ENCODE measurements around the gene TMEM202. TPM values are rescaled to one million over a fixed set of nuclear protein-coding genes. Genes with fewer than 3 reads are reported as not detected.
"Not testable (repeated sequence)": the region's sequence is repeated elsewhere in the genome, so short reads cannot be mapped to it uniquely, and the experiment has no call there.

The TMEM202 gene
- total and polyA plus RNA-seq, 2 donors (not counting 1 experiment from before 2014, with no cell fraction given) = not detected

- Mint-ChIP-seq H3K4me3 (no peak overlapping the region), H3K27me3 (peaks cover 28% of the 10 kb centered on the region), H3K9me3 (ENCODE audit: insufficient read depth) (no peaks in the 10 kb centered on the region), H3K4me1 (no peaks in the 10 kb centered on the region), H3K27ac (no peak overlapping the region)
- Histone ChIP-seq H3K27ac (ENCODE audit: low read length in 2 of 2) (no peak overlapping the region), H3K36me3 (replicated peaks in 1 of 2; ENCODE audit: control extremely low read depth in 1 of 2, control insufficient read depth in 1 of 2, extremely low read depth in 1 of 2, insufficient read depth in 2 of 2, low read length in 1 of 2) (no peaks in the 10 kb centered on the region), H3K9me3 (ENCODE audit: control extremely low read depth in 1 of 3, control insufficient read depth in 2 of 3, insufficient read depth in 1 of 3, low read length in 2 of 3) (no peaks in the 10 kb centered on the region), H3K79me2 (ENCODE audit: control insufficient read depth, insufficient read depth, low read length) (no peaks in the 10 kb centered on the region), H3K4me3 (ENCODE audit: control extremely low read depth in 1 of 5, extremely low read depth in 1 of 5, insufficient read depth in 1 of 5, low read depth in 2 of 5, low read length in 4 of 5) (no peak overlapping the region), H4K20me1 (ENCODE audit: control insufficient read depth, insufficient read depth, low read length, poor library complexity, severe bottlenecking) (no peaks in the 10 kb centered on the region), H3K9ac (ENCODE audit: low read length) (no peak overlapping the region), H2AFZ (ENCODE audit: insufficient read depth, low read depth, low read length, poor library complexity, severe bottlenecking) (no peak overlapping the region), H3K4me1 (ENCODE audit: control insufficient read depth in 2 of 2, insufficient read depth in 2 of 2, low read length in 2 of 2) (no peaks in the 10 kb centered on the region), H3K4me2 (replicated peaks; ENCODE audit: low read depth, low read length, poor library complexity, severe bottlenecking) (no peak overlapping the region), H3K27me3 (replicated peaks in 1 of 4; ENCODE audit: control extremely low read depth in 1 of 4, control insufficient read depth in 3 of 4, insufficient read depth in 4 of 4, low read length in 3 of 4) (peaks cover 0 to 4% (median 3%) of the 10 kb centered on the region in 4 experiments)
- ChIA-PET CTCF (no interaction called here), POLR2A (no interaction called here)
- no peak for ATAC-seq (ENCODE audit: low read depth)
- TF ChIP-seq, protein P1, sequence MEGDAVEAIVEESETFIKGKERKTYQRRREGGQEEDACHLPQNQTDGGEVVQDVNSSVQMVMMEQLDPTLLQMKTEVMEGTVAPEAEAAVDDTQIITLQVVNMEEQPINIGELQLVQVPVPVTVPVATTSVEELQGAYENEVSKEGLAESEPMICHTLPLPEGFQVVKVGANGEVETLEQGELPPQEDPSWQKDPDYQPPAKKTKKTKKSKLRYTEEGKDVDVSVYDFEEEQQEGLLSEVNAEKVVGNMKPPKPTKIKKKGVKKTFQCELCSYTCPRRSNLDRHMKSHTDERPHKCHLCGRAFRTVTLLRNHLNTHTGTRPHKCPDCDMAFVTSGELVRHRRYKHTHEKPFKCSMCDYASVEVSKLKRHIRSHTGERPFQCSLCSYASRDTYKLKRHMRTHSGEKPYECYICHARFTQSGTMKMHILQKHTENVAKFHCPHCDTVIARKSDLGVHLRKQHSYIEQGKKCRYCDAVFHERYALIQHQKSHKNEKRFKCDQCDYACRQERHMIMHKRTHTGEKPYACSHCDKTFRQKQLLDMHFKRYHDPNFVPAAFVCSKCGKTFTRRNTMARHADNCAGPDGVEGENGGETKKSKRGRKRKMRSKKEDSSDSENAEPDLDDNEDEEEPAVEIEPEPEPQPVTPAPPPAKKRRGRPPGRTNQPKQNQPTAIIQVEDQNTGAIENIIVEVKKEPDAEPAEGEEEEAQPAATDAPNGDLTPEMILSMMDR (IDR thresholded peaks at IDR 0.05) = no peak
- no peak for TF ChIP-seq EZH2 (IDR thresholded peaks at IDR 0.05; ENCODE audit: borderline replicate concordance, insufficient read depth, low read depth, low read length, poor library complexity, severe bottlenecking)
- DNase-seq = no peak
- intact Hi-C loops (cut with micrococcal nuclease) = no loop called here
These were observed 10.4 kb upstream of the TMEM202 start for GRCh38 chr15:72387741-72388140.

- intact Hi-C loops (cut with micrococcal nuclease) = no loop called here
- Mint-ChIP-seq H3K4me1 (no peaks in the 10 kb centered on the region), H3K4me3 (no peak overlapping the region), H3K9me3 (ENCODE audit: insufficient read depth) (no peaks in the 10 kb centered on the region), H3K27me3 (peaks cover 20% of the 10 kb centered on the region), H3K27ac (no peak overlapping the region)
- Histone ChIP-seq H3K4me1 (ENCODE audit: control insufficient read depth in 2 of 2, insufficient read depth in 2 of 2, low read length in 2 of 2) (no peaks in the 10 kb centered on the region), H4K20me1 (ENCODE audit: control insufficient read depth, insufficient read depth, low read length, poor library complexity, severe bottlenecking) (no peaks in the 10 kb centered on the region), H3K27ac (ENCODE audit: low read length in 2 of 2) (no peak overlapping the region), H3K4me3 (ENCODE audit: control extremely low read depth in 1 of 5, extremely low read depth in 1 of 5, insufficient read depth in 1 of 5, low read depth in 2 of 5, low read length in 4 of 5) (no peak overlapping the region), H3K27me3 (replicated peaks in 1 of 4; ENCODE audit: control extremely low read depth in 1 of 4, control insufficient read depth in 3 of 4, insufficient read depth in 4 of 4, low read length in 3 of 4) (peaks cover 0 to 4% (median 3%) of the 10 kb centered on the region in 4 experiments), H3K79me2 (ENCODE audit: control insufficient read depth, insufficient read depth, low read length) (no peaks in the 10 kb centered on the region), H3K4me2 (replicated peaks; ENCODE audit: low read depth, low read length, poor library complexity, severe bottlenecking) (no peak overlapping the region), H2AFZ (ENCODE audit: insufficient read depth, low read depth, low read length, poor library complexity, severe bottlenecking) (no peak overlapping the region), H3K9ac (ENCODE audit: low read length) (no peak overlapping the region), H3K36me3 (replicated peaks in 1 of 2; ENCODE audit: control extremely low read depth in 1 of 2, control insufficient read depth in 1 of 2, extremely low read depth in 1 of 2, insufficient read depth in 2 of 2, low read length in 1 of 2) (no peaks in the 10 kb centered on the region), H3K9me3 (ENCODE audit: control extremely low read depth in 1 of 3, control insufficient read depth in 2 of 3, insufficient read depth in 1 of 3, low read length in 2 of 3) (no peaks in the 10 kb centered on the region)
- DNase-seq = no peak
- CTCF ChIA-PET = no interaction called here
- ATAC-seq (ENCODE audit: low read depth) = no peak
- TF ChIP-seq EZH2 (IDR thresholded peaks at IDR 0.05; ENCODE audit: borderline replicate concordance, insufficient read depth, low read depth, low read length, poor library complexity, severe bottlenecking) = no peak
- TF ChIP-seq, protein P1 (IDR thresholded peaks at IDR 0.05) = no peak
- WGBS (ENCODE audit: insufficient coverage) = 83% methylated on average over 1 of the region's 3 CpGs
- POLR2A ChIA-PET = no interaction called here
These were observed 8.9 kb upstream of the TMEM202 start for GRCh38 chr15:72389231-72389630.

DNA sequence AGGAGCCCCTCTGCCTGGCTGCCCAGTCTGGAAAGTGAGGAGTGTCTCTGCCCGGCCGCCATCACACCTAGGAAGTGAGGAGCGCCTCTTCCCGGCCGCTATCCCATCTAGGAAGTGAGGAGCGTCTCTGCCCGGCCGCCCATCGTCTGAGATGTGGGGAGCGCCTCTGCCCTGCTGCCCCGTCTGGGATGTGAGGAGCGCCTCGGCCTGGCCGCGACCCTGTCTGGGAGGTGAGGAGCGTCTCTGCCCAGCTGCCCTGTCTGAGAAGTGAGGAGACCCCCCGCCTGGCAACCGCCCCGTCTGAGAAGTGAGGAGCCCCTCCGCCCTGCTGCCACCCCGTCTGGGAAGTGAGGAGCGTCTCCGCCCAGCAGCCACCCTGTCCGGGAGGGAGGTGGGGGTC is 1.8 kb upstream of the TMEM202 start:
- CTCF ChIA-PET; intact Hi-C loops (cut with micrococcal nuclease); H3K4me3 Mint-ChIP-seq; H3K4me3 ChIP-seq (ENCODE audit: control extremely low read depth in 1 of 5, extremely low read depth in 1 of 5, insufficient read depth in 1 of 5, low read depth in 2 of 5, low read length in 4 of 5); H3K4me1 ChIP-seq (ENCODE audit: control insufficient read depth in 2 of 2, insufficient read depth in 2 of 2, low read length in 2 of 2); H3K9me3 Mint-ChIP-seq (ENCODE audit: insufficient read depth); H3K4me2 ChIP-seq (replicated peaks; ENCODE audit: low read depth, low read length, poor library complexity, severe bottlenecking); H3K4me1 Mint-ChIP-seq; H2AFZ ChIP-seq (ENCODE audit: insufficient read depth, low read depth, low read length, poor library complexity, severe bottlenecking); DNase-seq; ATAC-seq (ENCODE audit: low read depth); H3K9me3 ChIP-seq (ENCODE audit: control extremely low read depth in 1 of 3, control insufficient read depth in 2 of 3, insufficient read depth in 1 of 3, low read length in 2 of 3); H3K36me3 ChIP-seq (replicated peaks in 1 of 2; ENCODE audit: control extremely low read depth in 1 of 2, control insufficient read depth in 1 of 2, extremely low read depth in 1 of 2, insufficient read depth in 2 of 2, low read length in 1 of 2); POLR2A ChIA-PET; H3K27me3 ChIP-seq (replicated peaks in 1 of 4; ENCODE audit: control extremely low read depth in 1 of 4, control insufficient read depth in 3 of 4, insufficient read depth in 4 of 4, low read length in 3 of 4); H3K27ac Mint-ChIP-seq; H3K9ac ChIP-seq (ENCODE audit: low read length); H3K79me2 ChIP-seq (ENCODE audit: control insufficient read depth, insufficient read depth, low read length); H4K20me1 ChIP-seq (ENCODE audit: control insufficient read depth, insufficient read depth, low read length, poor library complexity, severe bottlenecking); H3K27ac ChIP-seq (ENCODE audit: low read length in 2 of 2): not testable (repeated sequence)
- H3K27me3 Mint-ChIP-seq = peaks cover 26% of the 10 kb centered on the region
- no CpG with 5 or more reads among the region's 24 CpGs for WGBS (ENCODE audit: insufficient coverage)

Data from B cell (primary cell).